Hematopoietic multipotent progenitor cell (in vitro differentiated cells): ENCODE results near the gene ZSCAN26. TPM values are rescaled to one million over a fixed set of nuclear protein-coding genes. Genes with fewer than 3 reads are reported as not detected.
A peak's percentile ranks its signal among the peaks of the same experiment; 100 is the strongest.

Experiments used
- DNase-seq, 3 donors: peaks; one replicate each; pipeline ENCODE4 v3.0.0-alpha.2; 2011 to 2015; ENCODE audit warnings: low read depth in 2 of 3, low spot score in 2 of 3
- total RNA-seq: library from RNA; depleted of rRNA; stranded (reverse); fragments of >200 nt; gene quantifications from one replicate; pipeline ENCODE4 v1.2.3, GENCODE V29; 2012

ZSCAN26 gene
- total RNA-seq, result 8.6 TPM

- DNase-seq, result peak; percentile 74 to 96 (median 90)
These were observed at the start of gene ZSCAN26 for GRCh38 chr6:28266962-28267694. Gene ZSCAN26, plus strand, starts transcription at chr6:28267143. Its CDS starts 4,777 bp downstream, at chr6:28271920.

- no peak for DNase-seq
These were observed 49.1 kb upstream of the ZSCAN26 start for GRCh38 chr6:28217890-28218289.

- peak in 2 of 3 donors; percentile 78 to 87 for DNase-seq
These were observed 48.4 kb upstream of the ZSCAN26 start for GRCh38 chr6:28218312-28219248.

- no peak for DNase-seq
These were observed 46.4 kb upstream of the ZSCAN26 start for GRCh38 chr6:28220257-28221133.

GRCh38 chr6:28224131-28225055 is 42.5 kb upstream of the ZSCAN26 start:
- DNase-seq, result no peak

- peak in 2 of 3 donors; percentile 71 to 75 for DNase-seq
These were observed 41.7 kb upstream of the ZSCAN26 start, which contains the start of gene ZSCAN9 for GRCh38 chr6:28225056-28225834. Gene ZSCAN9, plus strand, starts transcription at chr6:28225275. Its CDS starts 1,810 bp downstream, at chr6:28227085.

- DNase-seq, result no peak
These were observed 40.5 kb upstream of the ZSCAN26 start for GRCh38 chr6:28226460-28226859.

- DNase-seq, result no peak
These were observed 34.2 kb upstream of the ZSCAN26 start for GRCh38 chr6:28232785-28233184.

GRCh38 chr6:28235912-28236452 is 31.0 kb upstream of the ZSCAN26 start:
- DNase-seq, result no peak

GRCh38 chr6:28239636-28240035 is 27.3 kb upstream of the ZSCAN26 start:
- no peak for DNase-seq

GRCh38 chr6:28240471-28240870 is 26.5 kb upstream of the ZSCAN26 start:
- no peak for DNase-seq

GRCh38 chr6:28243946-28244345 is 23.0 kb upstream of the ZSCAN26 start:
- no peak for DNase-seq

- DNase-seq, result no peak
These were observed 21.6 kb upstream of the ZSCAN26 start for GRCh38 chr6:28245206-28245941.

- DNase-seq, result no peak
These were observed 18.0 kb upstream of the ZSCAN26 start for GRCh38 chr6:28248916-28249315.

GRCh38 chr6:28250747-28251146 is 16.2 kb upstream of the ZSCAN26 start:
- no peak for DNase-seq

- DNase-seq, result peak in 2 of 3 donors; percentile 23 to 39
These were observed 15.3 kb upstream of the ZSCAN26 start for GRCh38 chr6:28251661-28252008.

GRCh38 chr6:28252009-28252975 is 14.7 kb upstream of the ZSCAN26 start, which contains the start of gene ZKSCAN4:
Gene ZKSCAN4, minus strand, starts transcription at chr6:28252269. Its CDS starts 289 bp downstream, at chr6:28251980.
- peak; percentile 58 to 89 (median 73) for DNase-seq
